Measurements from ENCODE around the gene NCR2. TPM values are rescaled to one million over a fixed set of nuclear protein-coding genes. Genes with fewer than 3 reads are reported as not detected.

Gene NCR2
- total and polyA plus RNA-seq, 9 of the 15 experiments (the other 6 are each of a cell fraction or from before 2014, with no cell fraction given): not detected

GRCh38 chr6:41291717-41292116, 43.7 kb upstream of the NCR2 start:
- Histone ChIP-seq H3K4me1 (replicated peaks in 1 of 2; ENCODE audit: control insufficient read depth in 2 of 2, insufficient read depth in 2 of 2, low read length in 2 of 2) (no peaks in the 10 kb centered on the region), H3K27ac (ENCODE audit: extremely low read depth, low read depth, low read length) (no peak overlapping the region), H3K9me3 (replicated peaks; ENCODE audit: control insufficient read depth, insufficient read depth, low read depth, low read length) (no peaks in the 10 kb centered on the region), H3K4me3 (no peak overlapping the region), H2AFZ (ENCODE audit: low read depth, low read length) (no peak overlapping the region), H4K20me1 (replicated peaks; ENCODE audit: control insufficient read depth, insufficient read depth, low read length) (no peaks in the 10 kb centered on the region), H3K79me2 (ENCODE audit: control insufficient read depth, insufficient read depth, low read length) (no peaks in the 10 kb centered on the region), H3K9me1 (ENCODE audit: control insufficient read depth, insufficient read depth, low read length) (no peaks in the 10 kb centered on the region), H3K27me3 (ENCODE audit: control insufficient read depth in 2 of 2, insufficient read depth in 2 of 2, low read length in 2 of 2) (peaks cover 2 to 8% of the 10 kb centered on the region in 2 experiments; a peak in 3 of 5 replicates), H3K4me2 (ENCODE audit: insufficient read depth, low read length) (no peak overlapping the region), H3K36me3 (ENCODE audit: control insufficient read depth, insufficient read depth, low read length) (no peaks in the 10 kb centered on the region), H3K9ac (ENCODE audit: insufficient read depth in 1 of 2, low read depth in 2 of 2, low read length in 2 of 2) (no peak overlapping the region)
- WGBS (ENCODE audit: insufficient coverage, low coverage, missing lambda C conversion rate): 0% methylated on average over 1 of the region's 1 CpG
- ATAC-seq (no peak), DNase-seq (ENCODE audit: extremely low read depth in 1 of 4, low spot score in 3 of 4) (no peak), FAIRE-seq (no peak)
- intact Hi-C loops (cut with micrococcal nuclease): no loop called here
- POLR2A ChIA-PET: no interaction called here
- in situ Hi-C loops (cut with MboI): no loop called here
- BruUV-seq (replicated peaks): no TSS peak
- CTCF ChIA-PET (ENCODE audit: low intra/inter-chr PET ratio): no interaction called here
- TF ChIP-seq ATF7 (IDR thresholded peaks at IDR 0.05) (no peak), CBX5 (IDR thresholded peaks at IDR 0.05; ENCODE audit: borderline replicate concordance, low read depth) (no peak), FOS (IDR thresholded peaks at IDR 0.05; ENCODE audit: extremely low read depth, insufficient read length) (no peak), IRF9 (tag; IDR thresholded peaks at IDR 0.05) (no peak), TFAM (CRISPR knock-in tag; conservative IDR thresholded peaks at IDR 0.05) (no peak), ZNF133 (CRISPR knock-in tag; IDR thresholded peaks at IDR 0.05) (no peak), NR3C1 (CRISPR knock-in tag; IDR thresholded peaks at IDR 0.05) (no peak), ZNF518B (CRISPR knock-in tag; IDR thresholded peaks at IDR 0.05) (no peak), E2F3 (CRISPR knock-in tag; IDR thresholded peaks at IDR 0.05) (no peak), MCM5 (IDR thresholded peaks at IDR 0.05; ENCODE audit: low read depth) (no peak)
- TF ChIP-seq, protein P1, sequence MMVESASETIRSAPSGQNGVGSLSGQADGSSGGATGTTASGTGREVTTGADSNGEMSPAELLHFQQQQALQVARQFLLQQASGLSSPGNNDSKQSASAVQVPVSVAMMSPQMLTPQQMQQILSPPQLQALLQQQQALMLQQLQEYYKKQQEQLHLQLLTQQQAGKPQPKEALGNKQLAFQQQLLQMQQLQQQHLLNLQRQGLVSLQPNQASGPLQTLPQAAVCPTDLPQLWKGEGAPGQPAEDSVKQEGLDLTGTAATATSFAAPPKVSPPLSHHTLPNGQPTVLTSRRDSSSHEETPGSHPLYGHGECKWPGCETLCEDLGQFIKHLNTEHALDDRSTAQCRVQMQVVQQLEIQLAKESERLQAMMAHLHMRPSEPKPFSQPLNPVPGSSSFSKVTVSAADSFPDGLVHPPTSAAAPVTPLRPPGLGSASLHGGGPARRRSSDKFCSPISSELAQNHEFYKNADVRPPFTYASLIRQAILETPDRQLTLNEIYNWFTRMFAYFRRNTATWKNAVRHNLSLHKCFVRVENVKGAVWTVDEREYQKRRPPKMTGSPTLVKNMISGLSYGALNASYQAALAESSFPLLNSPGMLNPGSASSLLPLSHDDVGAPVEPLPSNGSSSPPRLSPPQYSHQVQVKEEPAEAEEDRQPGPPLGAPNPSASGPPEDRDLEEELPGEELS (CRISPR knock-in tag; IDR thresholded peaks at IDR 0.05; ENCODE audit: borderline replicate concordance): no peak
- TF ChIP-seq, protein P2, sequence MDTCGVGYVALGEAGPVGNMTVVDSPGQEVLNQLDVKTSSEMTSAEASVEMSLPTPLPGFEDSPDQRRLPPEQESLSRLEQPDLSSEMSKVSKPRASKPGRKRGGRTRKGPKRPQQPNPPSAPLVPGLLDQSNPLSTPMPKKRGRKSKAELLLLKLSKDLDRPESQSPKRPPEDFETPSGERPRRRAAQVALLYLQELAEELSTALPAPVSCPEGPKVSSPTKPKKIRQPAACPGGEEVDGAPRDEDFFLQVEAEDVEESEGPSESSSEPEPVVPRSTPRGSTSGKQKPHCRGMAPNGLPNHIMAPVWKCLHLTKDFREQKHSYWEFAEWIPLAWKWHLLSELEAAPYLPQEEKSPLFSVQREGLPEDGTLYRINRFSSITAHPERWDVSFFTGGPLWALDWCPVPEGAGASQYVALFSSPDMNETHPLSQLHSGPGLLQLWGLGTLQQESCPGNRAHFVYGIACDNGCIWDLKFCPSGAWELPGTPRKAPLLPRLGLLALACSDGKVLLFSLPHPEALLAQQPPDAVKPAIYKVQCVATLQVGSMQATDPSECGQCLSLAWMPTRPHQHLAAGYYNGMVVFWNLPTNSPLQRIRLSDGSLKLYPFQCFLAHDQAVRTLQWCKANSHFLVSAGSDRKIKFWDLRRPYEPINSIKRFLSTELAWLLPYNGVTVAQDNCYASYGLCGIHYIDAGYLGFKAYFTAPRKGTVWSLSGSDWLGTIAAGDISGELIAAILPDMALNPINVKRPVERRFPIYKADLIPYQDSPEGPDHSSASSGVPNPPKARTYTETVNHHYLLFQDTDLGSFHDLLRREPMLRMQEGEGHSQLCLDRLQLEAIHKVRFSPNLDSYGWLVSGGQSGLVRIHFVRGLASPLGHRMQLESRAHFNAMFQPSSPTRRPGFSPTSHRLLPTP (IDR thresholded peaks at IDR 0.05; ENCODE audit: borderline replicate concordance, extremely low read depth, insufficient read length): no peak
- TF ChIP-seq, protein P3, sequence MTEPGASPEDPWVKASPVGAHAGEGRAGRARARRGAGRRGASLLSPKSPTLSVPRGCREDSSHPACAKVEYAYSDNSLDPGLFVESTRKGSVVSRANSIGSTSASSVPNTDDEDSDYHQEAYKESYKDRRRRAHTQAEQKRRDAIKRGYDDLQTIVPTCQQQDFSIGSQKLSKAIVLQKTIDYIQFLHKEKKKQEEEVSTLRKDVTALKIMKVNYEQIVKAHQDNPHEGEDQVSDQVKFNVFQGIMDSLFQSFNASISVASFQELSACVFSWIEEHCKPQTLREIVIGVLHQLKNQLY (CRISPR knock-in tag; conservative IDR thresholded peaks at IDR 0.05): no peak
